Germinal center (tissue), 1 donor: ENCODE measurements around the gene POP7.
"Not testable (repeated sequence)": the region's sequence is repeated elsewhere in the genome, so short reads cannot be mapped to it uniquely, and the experiment has no call there.

Experiments
- DNase-seq: peaks from one replicate; pipeline ENCODE4 v3.0.0; 2012; ENCODE audit warnings: mixed read lengths, low spot score

The POP7 gene

DNA sequence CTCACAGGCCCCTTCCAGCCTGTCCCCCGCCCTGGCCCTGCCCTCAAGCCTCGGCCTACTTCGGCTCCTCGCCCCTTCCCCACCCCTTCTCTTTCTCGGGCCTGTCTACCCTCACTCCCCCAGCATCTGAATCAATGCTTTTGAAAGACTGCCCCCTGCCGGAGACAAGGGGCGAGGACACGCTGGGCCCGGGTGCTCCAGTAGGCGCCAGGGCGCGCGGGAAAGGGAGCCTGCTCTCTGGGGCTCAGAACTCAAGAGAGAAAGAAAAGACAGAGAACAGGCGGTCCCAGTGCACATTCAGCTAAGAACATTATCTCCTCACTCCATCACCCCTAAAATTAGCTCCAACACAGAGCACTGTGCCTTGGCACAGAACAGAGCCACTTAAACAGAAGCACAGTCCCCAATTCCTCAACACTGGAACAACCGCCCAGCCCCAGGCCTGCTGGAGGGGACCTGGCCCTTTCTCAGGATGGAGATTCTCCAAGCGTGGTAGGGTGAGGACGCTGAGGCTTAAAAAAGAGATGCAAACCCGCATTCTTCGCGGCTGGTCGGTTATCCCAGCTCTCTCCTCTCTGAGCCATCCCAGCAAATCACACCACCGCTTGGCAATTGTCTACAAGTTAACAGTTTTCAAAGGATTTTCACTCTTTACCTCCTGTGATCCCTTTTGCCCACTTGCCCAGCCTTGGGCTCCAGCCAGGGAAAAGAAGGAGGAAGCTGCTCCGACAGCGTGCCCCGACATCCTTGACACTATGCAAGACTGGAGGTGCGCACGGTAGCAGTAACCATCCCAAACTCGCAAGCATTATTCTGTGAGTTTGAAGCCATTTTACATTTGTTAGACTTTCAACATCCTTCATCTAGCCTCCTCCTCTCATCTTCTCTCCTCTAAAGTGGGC lies 14.0 kb upstream of the POP7 start:
- peak; percentile 85 for DNase-seq

GRCh38 chr7:100692578-100692961 lies 13.4 kb upstream of the POP7 start:
- peak; percentile 2 for DNase-seq

- no peak for DNase-seq
Measured at GRCh38 chr7:100693312-100694097, 12.4 kb upstream of the POP7 start.

GRCh38 chr7:100694098-100694745 lies 11.7 kb upstream of the POP7 start, which contains the start of gene GIGYF1:
GIGYF1 (minus strand) TSS chr7:100694250; CDS start chr7:100688238, 6,012 bp downstream.
- DNase-seq = peak; percentile 86

DNA sequence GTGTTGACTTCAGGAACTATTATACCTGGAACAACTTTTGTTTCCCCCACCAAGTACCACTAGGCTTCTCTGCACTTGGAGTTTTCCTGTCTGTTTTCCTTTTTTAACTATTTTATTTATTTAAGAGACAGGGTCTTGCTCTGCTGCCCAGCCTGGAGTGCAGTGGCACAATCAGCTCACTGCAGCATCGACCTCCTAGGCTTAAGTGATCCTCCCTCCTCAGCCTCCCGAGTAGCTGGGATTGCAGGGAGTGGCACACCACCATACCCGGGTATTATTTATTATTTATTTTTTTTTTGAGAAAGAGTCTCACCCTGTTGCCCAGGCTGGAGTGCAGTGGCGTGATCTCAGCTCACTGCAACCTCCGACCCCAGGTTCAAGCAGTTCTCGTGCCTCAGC lies 9.8 kb upstream of the POP7 start:
- no peak for DNase-seq

- no peak for DNase-seq
Measured at GRCh38 chr7:100699018-100699417, 6.9 kb upstream of the POP7 start.

DNA sequence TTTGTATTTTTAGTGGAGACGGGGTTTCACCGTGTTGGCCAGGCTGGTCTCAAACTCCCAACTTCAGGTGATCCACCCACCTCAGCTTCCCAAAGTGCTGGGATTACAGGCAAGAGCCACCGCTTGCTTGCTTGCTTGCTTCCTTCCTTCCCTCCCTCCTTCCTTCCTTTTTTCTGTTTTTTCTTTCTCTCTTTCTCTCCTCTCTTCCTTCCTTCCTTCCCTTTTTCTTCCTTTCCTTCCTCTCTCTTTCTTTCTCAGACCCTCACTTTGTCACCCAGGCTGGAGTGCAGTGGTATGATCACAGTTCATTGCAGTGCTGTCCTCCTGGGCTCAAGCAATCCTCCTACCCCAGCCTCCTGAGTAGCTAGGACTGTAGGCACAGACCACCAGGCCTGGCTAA lies 4.8 kb upstream of the POP7 start:
- not testable (repeated sequence) for DNase-seq

GRCh38 chr7:100705320-100705752 lies 585 bp upstream of the POP7 start:
- DNase-seq = peak; percentile 85

DNA sequence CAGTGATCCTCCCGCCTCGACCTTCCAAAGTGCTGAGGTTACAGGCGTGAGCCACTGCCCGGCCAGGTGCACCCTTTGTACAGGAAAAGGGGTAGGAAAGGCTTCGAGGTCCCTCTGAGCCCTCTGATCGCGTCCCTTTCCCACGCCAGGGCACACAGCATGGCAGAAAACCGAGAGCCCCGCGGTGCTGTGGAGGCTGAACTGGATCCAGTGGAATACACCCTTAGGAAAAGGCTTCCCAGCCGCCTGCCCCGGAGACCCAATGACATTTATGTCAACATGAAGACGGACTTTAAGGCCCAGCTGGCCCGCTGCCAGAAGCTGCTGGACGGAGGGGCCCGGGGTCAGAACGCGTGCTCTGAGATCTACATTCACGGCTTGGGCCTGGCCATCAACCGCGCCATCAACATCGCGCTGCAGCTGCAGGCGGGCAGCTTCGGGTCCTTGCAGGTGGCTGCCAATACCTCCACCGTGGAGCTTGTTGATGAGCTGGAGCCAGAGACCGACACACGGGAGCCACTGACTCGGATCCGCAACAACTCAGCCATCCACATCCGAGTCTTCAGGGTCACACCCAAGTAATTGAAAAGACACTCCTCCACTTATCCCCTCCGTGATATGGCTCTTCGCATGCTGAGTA lies 871 bp downstream of the POP7 start:
- no peak for DNase-seq

DNA sequence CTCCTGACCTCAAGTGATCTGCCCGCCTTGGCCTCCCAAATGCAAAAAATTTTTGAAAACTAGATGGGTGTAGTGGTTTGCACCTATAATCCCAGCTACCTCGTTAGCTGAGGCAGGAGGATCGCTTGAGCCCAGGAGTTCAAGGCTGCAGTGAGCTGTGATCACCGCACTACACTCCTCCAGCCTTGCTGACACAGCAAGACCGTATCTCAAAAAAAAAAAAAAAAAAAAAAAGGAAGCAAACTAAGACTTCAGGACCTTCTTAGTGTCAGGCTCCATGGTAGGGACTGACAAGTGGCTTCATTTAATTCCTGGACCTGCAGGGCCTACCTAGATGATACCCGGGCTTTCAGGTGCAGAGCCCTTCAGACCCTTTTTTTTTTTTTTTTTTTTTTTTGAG lies 2.5 kb downstream of the POP7 start:
- no peak for DNase-seq

DNA sequence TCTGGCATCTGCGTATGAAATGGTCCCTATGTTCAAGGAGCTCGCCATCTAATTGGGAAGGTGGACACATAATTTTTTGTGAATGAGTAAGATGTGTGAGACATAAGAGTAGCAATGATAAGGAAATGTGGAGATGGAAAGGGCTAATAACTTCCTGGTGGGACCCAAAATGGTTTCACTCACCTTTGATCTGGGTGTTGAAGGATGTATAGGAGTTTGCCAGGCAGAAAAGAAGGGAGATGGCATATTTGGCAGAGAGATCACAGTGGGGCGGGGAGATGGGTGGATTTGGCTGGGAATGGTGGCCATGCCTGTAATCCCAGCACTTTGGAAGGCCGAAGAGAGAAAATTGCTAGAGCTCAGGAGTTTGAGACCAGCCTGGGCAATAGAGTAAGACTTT lies 4.5 kb downstream of the POP7 start:
- no peak for DNase-seq

- no peak for DNase-seq
Measured at GRCh38 chr7:100711369-100711768, 5.4 kb downstream of the POP7 start.

GRCh38 chr7:100714725-100715124 lies 8.8 kb downstream of the POP7 start:
- no peak for DNase-seq

DNA sequence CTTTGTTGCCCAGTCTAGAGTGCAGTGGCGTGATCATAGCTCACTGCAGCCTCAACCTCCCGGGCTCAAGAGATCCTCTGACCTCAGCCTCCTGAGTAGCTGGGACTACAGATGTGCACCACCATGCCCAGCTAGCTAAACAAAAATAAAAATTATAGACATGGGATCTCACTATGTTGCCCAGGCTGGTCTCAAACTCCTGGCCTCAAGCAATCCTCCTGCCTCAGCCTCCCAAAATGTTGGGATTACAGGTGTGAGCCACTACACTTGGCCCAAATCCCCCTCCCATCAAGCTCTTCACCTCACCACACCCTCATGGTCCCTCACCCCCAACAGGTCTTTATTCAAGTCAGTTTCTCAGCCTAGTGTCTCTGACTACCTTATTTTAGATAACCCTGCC lies 11.2 kb downstream of the POP7 start:
- DNase-seq = not testable (repeated sequence)

DNA sequence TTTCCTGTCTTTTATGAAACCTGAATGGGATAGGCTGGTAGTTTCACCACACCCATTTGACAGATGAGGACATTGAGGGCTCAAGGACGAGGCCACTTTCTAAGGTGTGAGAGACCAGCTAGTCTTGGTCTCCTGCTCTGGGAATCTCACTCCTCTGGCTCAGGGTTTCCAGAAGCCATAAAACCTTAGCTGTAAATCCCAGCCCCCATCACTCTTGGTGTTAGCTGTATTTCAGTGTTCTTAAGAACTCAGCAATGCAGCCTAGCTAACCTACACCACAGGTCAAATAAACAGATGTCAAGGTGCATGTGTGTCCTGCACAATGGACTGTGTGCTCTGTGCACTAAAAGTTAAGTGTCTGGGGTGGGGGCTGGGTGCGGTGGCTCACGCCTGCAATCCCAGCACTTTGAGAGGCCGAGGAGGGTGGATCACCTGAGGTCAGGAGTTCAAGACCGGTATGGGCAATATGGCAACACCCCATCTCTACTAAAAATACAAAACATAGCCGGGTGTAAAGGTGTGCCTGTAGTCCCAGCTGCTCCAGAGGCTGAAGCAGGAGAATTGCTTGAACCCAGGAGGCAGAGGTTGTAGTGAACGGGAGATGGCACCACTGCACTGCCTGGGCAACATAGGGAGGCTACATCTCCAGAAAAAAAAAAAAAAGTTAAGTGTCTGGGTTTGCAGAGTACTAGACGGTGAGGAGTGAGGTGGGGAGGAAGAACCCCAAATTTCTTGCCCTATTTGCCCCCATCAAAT lies 13.8 kb downstream of the POP7 start:
- no peak for DNase-seq

GRCh38 chr7:100720279-100720670 lies 14.4 kb downstream of the POP7 start, which contains the start of gene EPO:
EPO (plus strand) TSS chr7:100720468; CDS start chr7:100720981, 513 bp downstream.
- DNase-seq = no peak

DNA sequence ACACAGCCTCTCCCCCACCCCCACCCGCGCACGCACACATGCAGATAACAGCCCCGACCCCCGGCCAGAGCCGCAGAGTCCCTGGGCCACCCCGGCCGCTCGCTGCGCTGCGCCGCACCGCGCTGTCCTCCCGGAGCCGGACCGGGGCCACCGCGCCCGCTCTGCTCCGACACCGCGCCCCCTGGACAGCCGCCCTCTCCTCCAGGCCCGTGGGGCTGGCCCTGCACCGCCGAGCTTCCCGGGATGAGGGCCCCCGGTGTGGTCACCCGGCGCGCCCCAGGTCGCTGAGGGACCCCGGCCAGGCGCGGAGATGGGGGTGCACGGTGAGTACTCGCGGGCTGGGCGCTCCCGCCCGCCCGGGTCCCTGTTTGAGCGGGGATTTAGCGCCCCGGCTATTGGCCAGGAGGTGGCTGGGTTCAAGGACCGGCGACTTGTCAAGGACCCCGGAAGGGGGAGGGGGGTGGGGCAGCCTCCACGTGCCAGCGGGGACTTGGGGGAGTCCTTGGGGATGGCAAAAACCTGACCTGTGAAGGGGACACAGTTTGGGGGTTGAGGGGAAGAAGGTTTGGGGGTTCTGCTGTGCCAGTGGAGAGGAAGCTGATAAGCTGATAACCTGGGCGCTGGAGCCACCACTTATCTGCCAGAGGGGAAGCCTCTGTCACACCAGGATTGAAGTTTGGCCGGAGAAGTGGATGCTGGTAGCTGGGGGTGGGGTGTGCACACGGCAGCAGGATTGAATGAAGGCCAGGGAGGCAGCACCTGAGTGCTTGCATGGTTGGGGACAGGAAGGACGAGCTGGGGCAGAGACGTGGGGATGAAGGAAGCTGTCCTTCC lies 15.0 kb downstream of the POP7 start:
- no peak for DNase-seq

DNA sequence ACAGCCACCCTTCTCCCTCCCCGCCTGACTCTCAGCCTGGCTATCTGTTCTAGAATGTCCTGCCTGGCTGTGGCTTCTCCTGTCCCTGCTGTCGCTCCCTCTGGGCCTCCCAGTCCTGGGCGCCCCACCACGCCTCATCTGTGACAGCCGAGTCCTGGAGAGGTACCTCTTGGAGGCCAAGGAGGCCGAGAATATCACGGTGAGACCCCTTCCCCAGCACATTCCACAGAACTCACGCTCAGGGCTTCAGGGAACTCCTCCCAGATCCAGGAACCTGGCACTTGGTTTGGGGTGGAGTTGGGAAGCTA lies 15.5 kb downstream of the POP7 start:
- no peak for DNase-seq

GRCh38 chr7:100722480-100723212 lies 16.7 kb downstream of the POP7 start:
- no peak for DNase-seq
